Left ventricle myocardium inferior (tissue), 1 donor: ENCODE data around the gene XYLT1. TPM values are rescaled to one million over a fixed set of nuclear protein-coding genes. Genes with fewer than 3 reads are reported as not detected.

Experiments used
- DNase-seq: peaks from one replicate; pipeline ENCODE4 v3.0.0-alpha.2; 2020
- H3K27ac ChIP-seq: fragments of 200-600 bp; replicated peaks from 2 replicates; pipeline ENCODE4 v1.8.0; 2021
- H3K27me3 ChIP-seq: fragments of 200-600 bp; 2 replicates; pipeline ENCODE4 v1.8.0; 2021; ENCODE audit warnings: low read depth
- H3K36me3 ChIP-seq: fragments of 200-600 bp; 2 replicates; pipeline ENCODE4 v1.8.0; 2021
- H3K4me1 ChIP-seq: fragments of 200-600 bp; 2 replicates; pipeline ENCODE4 v1.8.0; 2021
- H3K4me3 ChIP-seq: fragments of 200-600 bp; 2 replicates; pipeline ENCODE4 v1.8.0; 2021; ENCODE audit warnings: mild to moderate bottlenecking, moderate library complexity
- H3K9me3 ChIP-seq: fragments of 200-600 bp; replicated peaks from 2 replicates; pipeline ENCODE4 v1.8.0; 2021
- intact Hi-C: fragments of 100-400 bp; cut with micrococcal nuclease; formaldehyde crosslinking; loops from one replicate; pipeline ENCODE4 v1.11.0; 2022
- total RNA-seq: library from RNA; stranded (reverse); fragmentation: NEBNext Ultra II Directional; extraction: Animal tissue kit (Norgen Biotek cat#: 25700); gene quantifications from one replicate; pipeline ENCODE4 v1.2.1, GENCODE V29; 2021
- TF ChIP-seq, protein P1 (sequence below): fragments of 200-600 bp; IDR thresholded peaks from 2 replicates; pipeline ENCODE4 v1.8.0; 2021; ENCODE audit warnings: antibody characterized with exemption, mild to moderate bottlenecking, borderline replicate concordance
- donor health status: DM: no; HTN: yes; CAD: no; lungs with severe emphysema.

XYLT1 gene
- total RNA-seq, 1 donor from 2014 or later, result 1.4 TPM

DNA sequence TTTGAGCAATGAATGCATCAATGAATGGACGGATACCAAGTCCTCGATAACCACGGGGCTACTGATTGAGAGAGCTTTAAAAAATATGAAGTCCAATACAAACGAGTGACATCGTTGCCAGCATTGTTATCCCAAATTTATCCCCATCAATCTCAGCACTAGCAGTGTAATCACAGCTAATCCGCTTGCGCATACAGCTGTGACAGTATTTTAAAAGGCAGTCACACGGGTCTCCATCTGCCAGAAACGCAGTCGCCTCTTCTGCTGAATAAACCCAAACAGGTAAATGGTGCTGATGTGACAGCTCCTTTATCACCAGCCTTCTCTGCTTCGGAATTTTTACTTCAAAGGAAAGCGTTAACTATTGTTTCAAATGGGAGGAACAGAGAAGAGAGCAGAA lies 311.1 kb downstream of the XYLT1 start:
- Histone ChIP-seq H3K4me3 (no peak overlapping the region), H3K36me3 (no peaks in the 10 kb centered on the region), H3K27me3 (peaks cover 19% of the 10 kb centered on the region), H3K4me1 (no peaks in the 10 kb centered on the region), H3K27ac (no peak overlapping the region), H3K9me3 (no peaks in the 10 kb centered on the region)
- intact Hi-C loops, result no loop called here
- no peak for DNase-seq
- TF ChIP-seq, protein P1, sequence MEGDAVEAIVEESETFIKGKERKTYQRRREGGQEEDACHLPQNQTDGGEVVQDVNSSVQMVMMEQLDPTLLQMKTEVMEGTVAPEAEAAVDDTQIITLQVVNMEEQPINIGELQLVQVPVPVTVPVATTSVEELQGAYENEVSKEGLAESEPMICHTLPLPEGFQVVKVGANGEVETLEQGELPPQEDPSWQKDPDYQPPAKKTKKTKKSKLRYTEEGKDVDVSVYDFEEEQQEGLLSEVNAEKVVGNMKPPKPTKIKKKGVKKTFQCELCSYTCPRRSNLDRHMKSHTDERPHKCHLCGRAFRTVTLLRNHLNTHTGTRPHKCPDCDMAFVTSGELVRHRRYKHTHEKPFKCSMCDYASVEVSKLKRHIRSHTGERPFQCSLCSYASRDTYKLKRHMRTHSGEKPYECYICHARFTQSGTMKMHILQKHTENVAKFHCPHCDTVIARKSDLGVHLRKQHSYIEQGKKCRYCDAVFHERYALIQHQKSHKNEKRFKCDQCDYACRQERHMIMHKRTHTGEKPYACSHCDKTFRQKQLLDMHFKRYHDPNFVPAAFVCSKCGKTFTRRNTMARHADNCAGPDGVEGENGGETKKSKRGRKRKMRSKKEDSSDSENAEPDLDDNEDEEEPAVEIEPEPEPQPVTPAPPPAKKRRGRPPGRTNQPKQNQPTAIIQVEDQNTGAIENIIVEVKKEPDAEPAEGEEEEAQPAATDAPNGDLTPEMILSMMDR, result no peak

DNA sequence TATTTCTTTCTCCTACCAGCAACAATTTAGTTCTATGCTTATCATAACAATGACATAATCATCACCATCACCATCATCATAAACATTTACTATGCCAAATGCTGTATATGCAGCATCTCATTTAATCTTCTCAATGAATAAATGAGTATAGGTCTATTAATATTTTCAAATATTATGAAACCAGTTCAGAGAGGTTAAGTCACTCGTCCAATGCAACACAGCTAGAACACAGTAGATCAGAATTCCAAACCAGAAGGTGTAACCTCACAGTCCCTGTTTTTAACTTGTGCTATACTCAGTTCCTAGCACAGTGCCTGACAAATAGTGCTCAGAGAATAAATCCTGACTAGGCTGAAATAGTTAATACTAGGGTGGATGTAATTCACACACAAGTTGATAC lies 314.8 kb downstream of the XYLT1 start:
- Histone ChIP-seq H3K36me3 (no peaks in the 10 kb centered on the region), H3K9me3 (no peaks in the 10 kb centered on the region), H3K27ac (no peak overlapping the region), H3K27me3 (peaks cover 19% of the 10 kb centered on the region), H3K4me3 (no peak overlapping the region), H3K4me1 (no peaks in the 10 kb centered on the region)
- intact Hi-C loops, result no loop called here
- TF ChIP-seq, protein P1, result no peak
- DNase-seq, result no peak

DNA sequence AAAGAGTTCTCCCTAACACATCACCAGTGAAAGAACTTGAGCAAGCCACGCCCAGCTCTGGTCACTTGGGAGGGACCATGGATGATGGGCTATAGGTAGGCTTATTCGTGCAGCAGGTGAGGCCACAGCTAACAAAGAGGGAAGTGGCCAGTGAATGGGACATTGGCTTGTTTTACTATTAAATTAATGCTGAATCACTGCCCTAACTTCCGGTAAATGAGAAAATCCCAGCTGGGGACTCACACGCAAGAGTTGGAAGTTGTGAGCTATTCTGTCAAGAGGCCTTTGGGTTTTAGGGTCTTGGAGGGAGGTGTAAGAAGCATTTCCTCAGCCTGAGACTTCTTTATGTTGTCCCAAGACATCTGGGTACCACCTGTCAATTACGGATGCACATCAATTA lies 315.3 kb downstream of the XYLT1 start:
- peaks cover 19% of the 10 kb centered on the region for H3K27me3 ChIP-seq
- intact Hi-C loops, result no loop called here
- DNase-seq, result no peak
- no peaks in the 10 kb centered on the region for H3K36me3 ChIP-seq
- H3K4me3 ChIP-seq, result no peak overlapping the region
- no peaks in the 10 kb centered on the region for H3K4me1 ChIP-seq
- no peaks in the 10 kb centered on the region for H3K9me3 ChIP-seq
- TF ChIP-seq, protein P1, result no peak
- no peak overlapping the region for H3K27ac ChIP-seq

DNA sequence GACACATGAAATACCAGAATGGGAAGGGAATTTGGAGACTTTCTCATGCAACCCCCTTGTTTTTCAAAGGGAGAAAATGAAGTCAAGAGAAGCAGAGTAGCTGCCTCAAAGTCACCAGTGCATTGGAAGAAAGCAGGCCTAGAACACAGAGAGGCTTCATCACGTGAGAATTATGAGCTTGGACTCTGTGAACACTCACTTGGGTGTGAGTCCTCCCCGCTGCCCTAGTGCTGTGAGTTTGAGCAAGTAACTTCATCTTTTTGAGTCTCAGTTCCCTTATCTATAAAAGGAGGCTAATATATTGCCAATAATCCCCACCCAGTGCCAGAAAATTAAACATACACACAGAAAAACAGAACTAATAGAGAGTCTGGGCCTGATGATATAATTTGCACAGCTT lies 315.8 kb downstream of the XYLT1 start:
- no peaks in the 10 kb centered on the region for H3K4me1 ChIP-seq
- no peak for DNase-seq
- H3K36me3 ChIP-seq, result no peaks in the 10 kb centered on the region
- no peak overlapping the region for H3K27ac ChIP-seq
- peaks cover 19% of the 10 kb centered on the region for H3K27me3 ChIP-seq
- H3K4me3 ChIP-seq, result no peak overlapping the region
- TF ChIP-seq, protein P1, result no peak
- H3K9me3 ChIP-seq, result no peaks in the 10 kb centered on the region
- intact Hi-C loops, result no loop called here

DNA sequence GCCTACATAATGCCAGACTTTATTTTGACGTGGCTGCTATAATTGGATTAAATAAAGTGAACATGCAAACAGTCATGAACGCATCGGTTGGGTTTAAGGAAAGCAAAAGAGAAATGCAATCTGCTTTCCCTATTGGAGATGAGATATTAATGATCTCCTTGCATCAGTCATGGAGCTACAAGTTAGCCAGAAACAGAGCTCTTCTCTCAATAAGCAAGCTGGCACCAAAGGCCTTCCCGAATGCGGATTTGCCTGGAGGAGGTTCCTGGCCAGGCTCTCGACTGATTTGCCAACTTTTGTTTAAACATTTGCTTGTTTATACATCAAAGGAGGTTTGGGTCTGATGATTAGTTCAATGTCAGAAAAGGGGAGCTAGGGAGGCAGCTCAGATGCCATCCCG lies 318.4 kb downstream of the XYLT1 start:
- no peaks in the 10 kb centered on the region for H3K9me3 ChIP-seq

More for the DNA sequence above, 318.4 kb downstream of the XYLT1 start:
- intact Hi-C loops, result no loop called here
- no peaks in the 10 kb centered on the region for H3K4me1 ChIP-seq
- H3K27ac ChIP-seq, result no peak overlapping the region
- H3K4me3 ChIP-seq, result no peak overlapping the region
- TF ChIP-seq, protein P1, result no peak
- no peak for DNase-seq
- H3K27me3 ChIP-seq, result peaks cover 7% of the 10 kb centered on the region
- no peaks in the 10 kb centered on the region for H3K36me3 ChIP-seq
